ENCODE data around the gene AK9. TPM values are rescaled to one million over a fixed set of nuclear protein-coding genes. Genes with fewer than 3 reads are reported as not detected.

AK9 gene
- polyA plus RNA-seq, 2 of the 4 experiments (the other 2 are of a cell fraction) = 2.2 to 4.7 TPM

DNA sequence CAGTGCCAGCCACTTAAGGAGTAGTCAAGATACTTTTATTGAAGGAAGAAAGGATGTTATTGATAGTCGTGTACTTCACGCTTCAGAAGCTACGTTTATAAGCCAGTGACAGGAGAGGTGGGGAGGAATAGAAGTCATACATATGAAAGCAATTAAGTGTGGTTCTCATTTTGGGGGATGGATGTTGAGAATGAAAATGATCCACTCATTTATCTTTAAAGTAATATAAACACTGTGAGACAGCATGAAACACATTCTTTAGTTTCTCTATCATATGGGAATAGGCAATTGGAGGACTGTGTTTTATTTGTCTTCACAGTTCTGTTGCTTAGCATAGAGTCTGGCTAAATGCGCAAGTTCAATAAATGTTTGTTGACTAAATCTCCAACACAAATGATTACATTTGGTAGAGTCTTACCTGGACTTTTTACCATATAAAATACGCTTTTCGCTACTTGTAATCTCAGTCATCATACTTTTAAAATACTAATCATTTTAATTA, 35.2 kb downstream of the AK9 start:
- CTCF ChIA-PET = no interaction called here
- ATAC-seq = no peak
- no peaks in the 10 kb centered on the region for H3K9me3 ChIP-seq
- 83% methylated on average over 6 of the region's 6 CpGs for WGBS (ENCODE audit: missing lambda C conversion rate)
- no peak for DNase-seq (ENCODE audit: low read depth in 1 of 2, low spot score in 1 of 2)
- no peaks in the 10 kb centered on the region for H3K4me1 ChIP-seq
- H3K4me3 ChIP-seq = no peak overlapping the region
- TF ChIP-seq, protein P1, sequence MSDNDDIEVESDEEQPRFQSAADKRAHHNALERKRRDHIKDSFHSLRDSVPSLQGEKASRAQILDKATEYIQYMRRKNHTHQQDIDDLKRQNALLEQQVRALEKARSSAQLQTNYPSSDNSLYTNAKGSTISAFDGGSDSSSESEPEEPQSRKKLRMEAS (IDR thresholded peaks at IDR 0.05) = no peak
- no peak for TF ChIP-seq MAFK (IDR thresholded peaks at IDR 0.05; ENCODE audit: partially characterized antibody)
- TF ChIP-seq, protein P2, sequence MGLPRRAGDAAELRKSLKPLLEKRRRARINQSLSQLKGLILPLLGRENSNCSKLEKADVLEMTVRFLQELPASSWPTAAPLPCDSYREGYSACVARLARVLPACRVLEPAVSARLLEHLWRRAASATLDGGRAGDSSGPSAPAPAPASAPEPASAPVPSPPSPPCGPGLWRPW (IDR thresholded peaks at IDR 0.05) = no peak
- no peak for TF ChIP-seq RCOR1 (IDR thresholded peaks at IDR 0.05; ENCODE audit: low read depth, low read length)
- no peak for TF ChIP-seq FOSL2 (IDR thresholded peaks at IDR 0.05)
- TF ChIP-seq FOSL2 (CRISPR knock-in tag; IDR thresholded peaks at IDR 0.05) = no peak
- TF ChIP-seq HOXB5 (CRISPR knock-in tag; IDR thresholded peaks at IDR 0.05) = no peak
- TF ChIP-seq, protein P3, sequence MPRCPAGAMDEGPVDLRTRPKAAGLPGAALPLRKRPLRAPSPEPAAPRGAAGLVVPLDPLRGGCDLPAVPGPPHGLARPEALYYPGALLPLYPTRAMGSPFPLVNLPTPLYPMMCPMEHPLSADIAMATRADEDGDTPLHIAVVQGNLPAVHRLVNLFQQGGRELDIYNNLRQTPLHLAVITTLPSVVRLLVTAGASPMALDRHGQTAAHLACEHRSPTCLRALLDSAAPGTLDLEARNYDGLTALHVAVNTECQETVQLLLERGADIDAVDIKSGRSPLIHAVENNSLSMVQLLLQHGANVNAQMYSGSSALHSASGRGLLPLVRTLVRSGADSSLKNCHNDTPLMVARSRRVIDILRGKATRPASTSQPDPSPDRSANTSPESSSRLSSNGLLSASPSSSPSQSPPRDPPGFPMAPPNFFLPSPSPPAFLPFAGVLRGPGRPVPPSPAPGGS (IDR thresholded peaks at IDR 0.05) = no peak
- TF ChIP-seq CBX8 (IDR thresholded peaks at IDR 0.05) = no peak
- no peak for TF ChIP-seq KDM5A (IDR thresholded peaks at IDR 0.05)
- TF ChIP-seq, protein P4, sequence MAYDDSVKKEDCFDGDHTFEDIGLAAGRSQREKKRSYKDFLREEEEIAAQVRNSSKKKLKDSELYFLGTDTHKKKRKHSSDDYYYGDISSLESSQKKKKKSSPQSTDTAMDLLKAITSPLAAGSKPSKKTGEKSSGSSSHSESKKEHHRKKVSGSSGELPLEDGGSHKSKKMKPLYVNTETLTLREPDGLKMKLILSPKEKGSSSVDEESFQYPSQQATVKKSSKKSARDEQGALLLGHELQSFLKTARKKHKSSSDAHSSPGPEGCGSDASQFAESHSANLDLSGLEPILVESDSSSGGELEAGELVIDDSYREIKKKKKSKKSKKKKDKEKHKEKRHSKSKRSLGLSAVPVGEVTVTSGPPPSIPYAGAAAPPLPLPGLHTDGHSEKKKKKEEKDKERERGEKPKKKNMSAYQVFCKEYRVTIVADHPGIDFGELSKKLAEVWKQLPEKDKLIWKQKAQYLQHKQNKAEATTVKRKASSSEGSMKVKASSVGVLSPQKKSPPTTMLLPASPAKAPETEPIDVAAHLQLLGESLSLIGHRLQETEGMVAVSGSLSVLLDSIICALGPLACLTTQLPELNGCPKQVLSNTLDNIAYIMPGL (CRISPR knock-in tag; IDR thresholded peaks at IDR 0.05; ENCODE audit: borderline replicate concordance) = no peak
- TF ChIP-seq ZNF302 (CRISPR knock-in tag; IDR thresholded peaks at IDR 0.05) = no peak
- H3K4me2 ChIP-seq = no peak overlapping the region
- no peak overlapping the region for H3K27ac ChIP-seq
- POLR2A ChIA-PET = no interaction called here
- FAIRE-seq = no peak

DNA sequence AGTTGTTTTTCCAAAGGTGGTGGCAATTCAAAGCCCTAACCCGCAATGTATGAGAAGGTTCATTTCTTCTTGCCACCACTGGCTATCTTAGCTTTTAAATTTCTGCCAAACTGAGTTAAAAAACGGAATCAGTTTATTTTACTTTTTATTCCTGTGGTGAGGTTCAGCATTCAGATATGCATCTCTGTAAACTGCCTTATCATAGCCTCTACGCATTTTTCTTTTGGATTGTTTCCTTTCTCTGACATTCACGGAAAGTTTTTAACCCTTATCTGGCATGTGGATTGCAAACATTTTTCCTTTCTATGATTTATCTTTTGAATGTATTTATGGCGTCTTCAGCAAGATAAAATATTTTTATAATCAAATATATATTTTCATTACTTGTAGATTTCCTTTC, 37.7 kb downstream of the AK9 start:
- FAIRE-seq (no peak), ATAC-seq (no peak), DNase-seq (ENCODE audit: low read depth in 1 of 2, low spot score in 1 of 2) (no peak)
- POLR2A ChIA-PET = no interaction called here
- Histone ChIP-seq H3K9me3 (no peaks in the 10 kb centered on the region), H3K4me1 (no peaks in the 10 kb centered on the region), H3K4me3 (no peak overlapping the region), H3K4me2 (no peak overlapping the region), H3K27ac (no peak overlapping the region)
- CTCF ChIA-PET = no interaction called here
- WGBS (ENCODE audit: missing lambda C conversion rate) = 65% methylated on average over 5 of the region's 5 CpGs
- TF ChIP-seq, protein P5, sequence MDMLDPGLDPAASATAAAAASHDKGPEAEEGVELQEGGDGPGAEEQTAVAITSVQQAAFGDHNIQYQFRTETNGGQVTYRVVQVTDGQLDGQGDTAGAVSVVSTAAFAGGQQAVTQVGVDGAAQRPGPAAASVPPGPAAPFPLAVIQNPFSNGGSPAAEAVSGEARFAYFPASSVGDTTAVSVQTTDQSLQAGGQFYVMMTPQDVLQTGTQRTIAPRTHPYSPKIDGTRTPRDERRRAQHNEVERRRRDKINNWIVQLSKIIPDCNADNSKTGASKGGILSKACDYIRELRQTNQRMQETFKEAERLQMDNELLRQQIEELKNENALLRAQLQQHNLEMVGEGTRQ (IDR thresholded peaks at IDR 0.05) = no peak
- TF ChIP-seq HDAC2 (IDR thresholded peaks at IDR 0.05) = no peak
- TF ChIP-seq, protein P6, sequence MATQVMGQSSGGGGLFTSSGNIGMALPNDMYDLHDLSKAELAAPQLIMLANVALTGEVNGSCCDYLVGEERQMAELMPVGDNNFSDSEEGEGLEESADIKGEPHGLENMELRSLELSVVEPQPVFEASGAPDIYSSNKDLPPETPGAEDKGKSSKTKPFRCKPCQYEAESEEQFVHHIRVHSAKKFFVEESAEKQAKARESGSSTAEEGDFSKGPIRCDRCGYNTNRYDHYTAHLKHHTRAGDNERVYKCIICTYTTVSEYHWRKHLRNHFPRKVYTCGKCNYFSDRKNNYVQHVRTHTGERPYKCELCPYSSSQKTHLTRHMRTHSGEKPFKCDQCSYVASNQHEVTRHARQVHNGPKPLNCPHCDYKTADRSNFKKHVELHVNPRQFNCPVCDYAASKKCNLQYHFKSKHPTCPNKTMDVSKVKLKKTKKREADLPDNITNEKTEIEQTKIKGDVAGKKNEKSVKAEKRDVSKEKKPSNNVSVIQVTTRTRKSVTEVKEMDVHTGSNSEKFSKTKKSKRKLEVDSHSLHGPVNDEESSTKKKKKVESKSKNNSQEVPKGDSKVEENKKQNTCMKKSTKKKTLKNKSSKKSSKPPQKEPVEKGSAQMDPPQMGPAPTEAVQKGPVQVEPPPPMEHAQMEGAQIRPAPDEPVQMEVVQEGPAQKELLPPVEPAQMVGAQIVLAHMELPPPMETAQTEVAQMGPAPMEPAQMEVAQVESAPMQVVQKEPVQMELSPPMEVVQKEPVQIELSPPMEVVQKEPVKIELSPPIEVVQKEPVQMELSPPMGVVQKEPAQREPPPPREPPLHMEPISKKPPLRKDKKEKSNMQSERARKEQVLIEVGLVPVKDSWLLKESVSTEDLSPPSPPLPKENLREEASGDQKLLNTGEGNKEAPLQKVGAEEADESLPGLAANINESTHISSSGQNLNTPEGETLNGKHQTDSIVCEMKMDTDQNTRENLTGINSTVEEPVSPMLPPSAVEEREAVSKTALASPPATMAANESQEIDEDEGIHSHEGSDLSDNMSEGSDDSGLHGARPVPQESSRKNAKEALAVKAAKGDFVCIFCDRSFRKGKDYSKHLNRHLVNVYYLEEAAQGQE (IDR thresholded peaks at IDR 0.05) = no peak
- TF ChIP-seq CHD4 (IDR thresholded peaks at IDR 0.05; ENCODE audit: borderline replicate concordance) = no peak
- TF ChIP-seq NPAS2 (CRISPR knock-in tag; IDR thresholded peaks at IDR 0.05; ENCODE audit: borderline replicate concordance) = no peak
- TF ChIP-seq EHF (CRISPR knock-in tag; IDR thresholded peaks at IDR 0.05) = no peak
- no peak for TF ChIP-seq POLR2A (IDR thresholded peaks at IDR 0.05; ENCODE audit: low read length)
- TF ChIP-seq GATA3 (IDR thresholded peaks at IDR 0.05; ENCODE audit: borderline replicate concordance) = no peak
- TF ChIP-seq, protein P7, sequence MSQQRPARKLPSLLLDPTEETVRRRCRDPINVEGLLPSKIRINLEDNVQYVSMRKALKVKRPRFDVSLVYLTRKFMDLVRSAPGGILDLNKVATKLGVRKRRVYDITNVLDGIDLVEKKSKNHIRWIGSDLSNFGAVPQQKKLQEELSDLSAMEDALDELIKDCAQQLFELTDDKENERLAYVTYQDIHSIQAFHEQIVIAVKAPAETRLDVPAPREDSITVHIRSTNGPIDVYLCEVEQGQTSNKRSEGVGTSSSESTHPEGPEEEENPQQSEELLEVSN (IDR thresholded peaks at IDR 0.05; ENCODE audit: borderline replicate concordance, low read depth) = no peak
- no peak for TF ChIP-seq JUNB (IDR thresholded peaks at IDR 0.05)
- TF ChIP-seq, protein P8, sequence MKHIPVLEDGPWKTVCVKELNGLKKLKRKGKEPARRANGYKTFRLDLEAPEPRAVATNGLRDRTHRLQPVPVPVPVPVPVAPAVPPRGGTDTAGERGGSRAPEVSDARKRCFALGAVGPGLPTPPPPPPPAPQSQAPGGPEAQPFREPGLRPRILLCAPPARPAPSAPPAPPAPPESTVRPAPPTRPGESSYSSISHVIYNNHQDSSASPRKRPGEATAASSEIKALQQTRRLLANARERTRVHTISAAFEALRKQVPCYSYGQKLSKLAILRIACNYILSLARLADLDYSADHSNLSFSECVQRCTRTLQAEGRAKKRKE (CRISPR knock-in tag; IDR thresholded peaks at IDR 0.05; ENCODE audit: low read depth) = no peak
- TF ChIP-seq EHMT2 (IDR thresholded peaks at IDR 0.05; ENCODE audit: low read depth) = no peak
- TF ChIP-seq, protein P9, sequence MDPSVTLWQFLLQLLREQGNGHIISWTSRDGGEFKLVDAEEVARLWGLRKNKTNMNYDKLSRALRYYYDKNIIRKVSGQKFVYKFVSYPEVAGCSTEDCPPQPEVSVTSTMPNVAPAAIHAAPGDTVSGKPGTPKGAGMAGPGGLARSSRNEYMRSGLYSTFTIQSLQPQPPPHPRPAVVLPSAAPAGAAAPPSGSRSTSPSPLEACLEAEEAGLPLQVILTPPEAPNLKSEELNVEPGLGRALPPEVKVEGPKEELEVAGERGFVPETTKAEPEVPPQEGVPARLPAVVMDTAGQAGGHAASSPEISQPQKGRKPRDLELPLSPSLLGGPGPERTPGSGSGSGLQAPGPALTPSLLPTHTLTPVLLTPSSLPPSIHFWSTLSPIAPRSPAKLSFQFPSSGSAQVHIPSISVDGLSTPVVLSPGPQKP (IDR thresholded peaks at IDR 0.05; ENCODE audit: low read depth, low read length) = no peak

Measured in A549 (cell line).